Measurements from ENCODE around the gene ADAM23. TPM values are rescaled to one million over a fixed set of nuclear protein-coding genes. Genes with fewer than 3 reads are reported as not detected.

Gene ADAM23
- total RNA-seq, 4 donors from 2014 or later = 0.20 to 3.0 (median 0.65) TPM

GRCh38 chr2:206433190-206433589, 10.1 kb upstream of the ADAM23 start:
- no peak for DNase-seq
- TF ChIP-seq POLR2A (IDR thresholded peaks at IDR 0.05) (no peak), CTCF (IDR thresholded peaks at IDR 0.05) (no peak)
- no peaks in the 10 kb centered on the region for H3K36me3 ChIP-seq
- no peak overlapping the region for H3K27ac ChIP-seq
- H3K4me3 ChIP-seq (replicated peaks in 1 of 3) = no peak overlapping the region
- H3K27me3 ChIP-seq = no peaks in the 10 kb centered on the region
- H3K9me3 ChIP-seq = no peaks in the 10 kb centered on the region
- intact Hi-C loops (cut with DNase I) = no loop called here
- no peaks in the 10 kb centered on the region for H3K4me1 ChIP-seq

- H3K4me1 ChIP-seq = no peaks in the 10 kb centered on the region
- no peaks in the 10 kb centered on the region for H3K27me3 ChIP-seq
- no peaks in the 10 kb centered on the region for H3K9me3 ChIP-seq
- intact Hi-C loops (cut with DNase I) = no loop called here
- no peaks in the 10 kb centered on the region for H3K36me3 ChIP-seq
- no peak for TF ChIP-seq CTCF (IDR thresholded peaks at IDR 0.05)
- TF ChIP-seq POLR2A (IDR thresholded peaks at IDR 0.05) = no peak
- no peak overlapping the region for H3K4me3 ChIP-seq (replicated peaks in 1 of 3)
- DNase-seq = no peak
- no peak overlapping the region for H3K27ac ChIP-seq
These were observed 9.6 kb upstream of the ADAM23 start for GRCh38 chr2:206433686-206434085.

- no peak overlapping the region for H3K4me3 ChIP-seq (replicated peaks in 1 of 3)
- no peak overlapping the region for H3K27ac ChIP-seq
- H3K27me3 ChIP-seq = no peaks in the 10 kb centered on the region
- H3K4me1 ChIP-seq = no peaks in the 10 kb centered on the region
- no peak for DNase-seq
- WGBS, 2 donors = 36 to 50% methylated on average over 3 of the region's 3 CpGs
- H3K36me3 ChIP-seq = no peaks in the 10 kb centered on the region
- H3K9me3 ChIP-seq = no peaks in the 10 kb centered on the region
- intact Hi-C loops (cut with DNase I) = no loop called here
- no peak for TF ChIP-seq CTCF (IDR thresholded peaks at IDR 0.05)
- TF ChIP-seq POLR2A (IDR thresholded peaks at IDR 0.05) = no peak
These were observed 7.6 kb upstream of the ADAM23 start for GRCh38 chr2:206435742-206436141.

GRCh38 chr2:206438196-206438724, 5.1 kb upstream of the ADAM23 start:
- intact Hi-C loops (cut with DNase I) = no loop called here
- H3K27me3 ChIP-seq = peaks cover 3% of the 10 kb centered on the region
- 68 to 69% methylated on average over 5 of the region's 5 CpGs for WGBS, 2 donors

GRCh38 chr2:206442474-206442832, 879 bp upstream of the ADAM23 start:
- intact Hi-C loops (cut with DNase I) = no loop called here
- Histone ChIP-seq H3K36me3 (no peaks in the 10 kb centered on the region), H3K27me3 (peaks cover 3% of the 10 kb centered on the region), H3K4me3 (replicated peaks in 1 of 3) (no peak overlapping the region), H3K4me1 (peaks cover 0 to 6% of the 10 kb centered on the region in 2 donors), H3K27ac (no peak overlapping the region), H3K9me3 (no peaks in the 10 kb centered on the region)
- no peak for DNase-seq
- 18 to 23% methylated on average over 10 of the region's 10 CpGs for WGBS, 2 donors
- TF ChIP-seq POLR2A (IDR thresholded peaks at IDR 0.05) (no peak), CTCF (IDR thresholded peaks at IDR 0.05) (no peak)

More at GRCh38 chr2:206438196-206438724, 5.1 kb upstream of the ADAM23 start:
- H3K36me3 ChIP-seq = no peaks in the 10 kb centered on the region
- TF ChIP-seq POLR2A (IDR thresholded peaks at IDR 0.05) (no peak), CTCF (IDR thresholded peaks at IDR 0.05) (no peak)
- H3K9me3 ChIP-seq = no peaks in the 10 kb centered on the region
- no peak overlapping the region for H3K4me3 ChIP-seq (replicated peaks in 1 of 3)
- H3K27ac ChIP-seq = no peak overlapping the region
- peaks cover 0 to 6% of the 10 kb centered on the region in 2 donors for H3K4me1 ChIP-seq
- DNase-seq = no peak

All from thyroid gland (tissue), 4 donors.